ENCODE results near the gene TP53INP2. TPM values are rescaled to one million over a fixed set of nuclear protein-coding genes. Genes with fewer than 3 reads are reported as not detected.
"Not testable (repeated sequence)": the region's sequence is repeated elsewhere in the genome, so short reads cannot be mapped to it uniquely, and the experiment has no call there.

TP53INP2 gene
- total and polyA plus RNA-seq, 2 of the 8 experiments (the other 6 are each of a cell fraction or from before 2014, with no cell fraction given): 2.4 to 4.8 TPM

- TF ChIP-seq TAF1 (IDR thresholded peaks at IDR 0.05; ENCODE audit: low read depth, low read length) (no peak), SRF (IDR thresholded peaks at IDR 0.05; ENCODE audit: low read depth, low read length) (no peak), SIRT6 (IDR thresholded peaks at IDR 0.05; ENCODE audit: low read length) (no peak), ZNF274 (IDR thresholded peaks at IDR 0.05; ENCODE audit: borderline replicate concordance, extremely low read depth, low read length) (no peak), RAD21 (IDR thresholded peaks at IDR 0.05 in 1 of 2, conservative IDR thresholded peaks at IDR 0.05 in 1 of 2; ENCODE audit: low read depth in 2 of 2, low read length in 2 of 2) (no peak), RNF2 (IDR thresholded peaks at IDR 0.05; ENCODE audit: borderline replicate concordance, low read depth, low read length, missing control alignments, poor library complexity, severe bottlenecking) (no peak)
These were observed 40.8 kb upstream of the TP53INP2 start (continued) for GRCh38 chr20:34663213-34663943.

- H3K18ac ChIP-seq (ENCODE audit: extremely low read depth, low read length); H2AK5ac ChIP-seq (ENCODE audit: low read depth, low read length); H3K4ac ChIP-seq (replicated peaks; ENCODE audit: insufficient read length, low read depth, low read length); H4K91ac ChIP-seq (replicated peaks; ENCODE audit: insufficient read length, low read length); H2BK12ac ChIP-seq (ENCODE audit: low read depth, low read length); POLR2A ChIA-PET (ENCODE audit: partially characterized antibody); H3K4me2 ChIP-seq (ENCODE audit: insufficient read depth in 1 of 2, low read depth in 2 of 2, low read length in 2 of 2); FAIRE-seq; H2BK20ac ChIP-seq (ENCODE audit: low read length); H2AFZ ChIP-seq (ENCODE audit: low read length); H3K4me3 ChIP-seq (ENCODE audit: extremely low read depth in 1 of 4, insufficient read depth in 2 of 4, low read depth in 3 of 4, low read length in 4 of 4); H3K36me3 ChIP-seq (ENCODE audit: control insufficient read depth in 2 of 4, insufficient read depth in 4 of 4, low read length in 3 of 4); H3K4me1 ChIP-seq (replicated peaks in 1 of 4; ENCODE audit: control insufficient read depth in 3 of 4, insufficient read depth in 4 of 4, low read length in 3 of 4); H3K23ac ChIP-seq (ENCODE audit: insufficient read length); H3K23me2 ChIP-seq (ENCODE audit: low read depth, low read length); H4K5ac ChIP-seq (ENCODE audit: insufficient read length, low read depth, low read length); H3K56ac ChIP-seq (replicated peaks; ENCODE audit: insufficient read length, low read depth, low read length); H2BK5ac ChIP-seq (ENCODE audit: low read depth, low read length); H3K9ac ChIP-seq (replicated peaks in 1 of 4; ENCODE audit: extremely low read depth in 1 of 4, low read depth in 3 of 4, low read length in 3 of 4); H3K79me1 ChIP-seq (ENCODE audit: low read depth, low read length); DNase-seq (ENCODE audit: low read depth in 1 of 2, low spot score in 2 of 2); H3K27ac ChIP-seq (ENCODE audit: low read depth, low read length); H2BK120ac ChIP-seq (replicated peaks; ENCODE audit: low read depth, low read length); H4K8ac ChIP-seq (ENCODE audit: extremely low read depth, insufficient read depth, low read length); H3K14ac ChIP-seq (ENCODE audit: insufficient read length); H3K9me3 ChIP-seq (ENCODE audit: insufficient read depth in 2 of 2, low read depth in 1 of 2, low read length in 1 of 2); H3K79me2 ChIP-seq (ENCODE audit: control insufficient read depth in 1 of 2, insufficient read depth in 2 of 2, low read length in 2 of 2); H4K20me1 ChIP-seq (replicated peaks in 1 of 2; ENCODE audit: control insufficient read depth in 1 of 2, insufficient read depth in 2 of 2, low read length in 2 of 2); H3K27me3 ChIP-seq (replicated peaks in 1 of 4; ENCODE audit: control insufficient read depth in 3 of 4, extremely low read depth in 1 of 4, insufficient read depth in 3 of 4, low read length in 3 of 4); H2BK15ac ChIP-seq (ENCODE audit: low read length): not testable (repeated sequence)
- WGBS, 2 experiments (ENCODE audit: extremely low coverage in 1 of 2, insufficient coverage in 1 of 2, insufficient read length in 1 of 2, insufficient replicate concordance in 2 of 2, low coverage in 1 of 2, low lambda C conversion rate in 2 of 2, missing lambda C conversion rate in 1 of 2): 94% methylated on average over 7 of the region's 7 CpGs; no CpG with 5 or more reads in 1 of the 2 experiments
- CTCF ChIA-PET (ENCODE audit: partially characterized antibody): interaction anchor here (1.1 kb wide), 1 partner anchor 105 kb away, joined by 3 read pairs; no protein-coding TSS in a partner anchor
These were observed 39.4 kb upstream of the TP53INP2 start for GRCh38 chr20:34664751-34665150.
